ENCODE data around the gene UPF1.

GRCh38 chr19:18815673-18816072 is 16.1 kb upstream of the UPF1 start:
- TF ChIP-seq CTCF (IDR thresholded peaks at IDR 0.05 in 8 of 11, conservative IDR thresholded peaks at IDR 0.05 in 3 of 11) (no peak), POLR2A (IDR thresholded peaks at IDR 0.05) (no peak), POLR2AphosphoS5 (IDR thresholded peaks at IDR 0.05) (no peak)

All from spleen (tissue), 7 donors.